HG02840 (cell line): ENCODE results near the gene AIFM3.

Source experiments
- ATAC-seq: cut with Tn5 transposase; IDR thresholded peaks from one replicate; pipeline ENCODE4 v1.9.1; 2021; ENCODE audit warnings: mild to moderate bottlenecking, moderate library complexity, moderate number of reproducible peaks; ENCODE audit not compliant: unreplicated experiment, low FRiP score

Gene AIFM3

DNA sequence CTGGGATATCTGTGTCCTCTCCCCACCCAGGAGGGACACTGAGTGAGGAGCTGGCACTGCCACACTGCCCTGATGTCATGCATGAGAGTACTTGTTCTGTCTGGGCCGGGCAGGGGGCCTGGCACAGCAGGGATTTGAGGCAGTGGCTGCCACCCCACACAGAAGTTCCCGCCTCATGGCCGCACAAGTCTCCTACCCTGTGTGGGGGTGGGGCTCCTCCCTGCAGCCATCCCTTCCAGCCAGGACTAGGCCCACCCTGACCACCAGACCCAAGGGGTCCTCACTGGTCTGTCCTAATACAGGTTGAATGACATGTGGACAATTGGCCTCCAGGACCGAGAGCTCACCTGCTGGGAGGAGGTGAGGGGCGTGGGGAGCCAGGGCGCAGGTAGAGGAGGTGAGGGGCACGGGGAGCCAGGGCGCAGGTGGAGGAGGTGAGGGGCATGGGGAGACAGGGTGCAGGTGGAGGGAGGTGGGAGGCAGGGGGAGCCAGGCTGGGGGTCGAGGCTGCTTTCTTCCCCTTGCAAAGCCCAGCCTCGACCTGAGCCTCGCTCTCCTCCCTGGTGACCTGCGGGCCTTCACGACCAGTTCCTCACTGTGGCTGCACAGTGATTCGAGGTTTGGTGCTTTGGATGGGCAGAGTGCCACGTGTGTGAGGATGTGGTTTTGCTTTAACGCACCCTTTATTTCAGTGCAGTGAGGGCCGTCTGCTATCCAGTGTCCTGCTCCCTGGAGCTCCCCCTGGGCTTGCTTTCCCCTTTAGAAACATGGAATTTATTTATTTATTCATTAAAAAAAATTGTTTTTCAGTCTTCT is 22.5 kb downstream of the AIFM3 start:
- ATAC-seq: no peak

DNA sequence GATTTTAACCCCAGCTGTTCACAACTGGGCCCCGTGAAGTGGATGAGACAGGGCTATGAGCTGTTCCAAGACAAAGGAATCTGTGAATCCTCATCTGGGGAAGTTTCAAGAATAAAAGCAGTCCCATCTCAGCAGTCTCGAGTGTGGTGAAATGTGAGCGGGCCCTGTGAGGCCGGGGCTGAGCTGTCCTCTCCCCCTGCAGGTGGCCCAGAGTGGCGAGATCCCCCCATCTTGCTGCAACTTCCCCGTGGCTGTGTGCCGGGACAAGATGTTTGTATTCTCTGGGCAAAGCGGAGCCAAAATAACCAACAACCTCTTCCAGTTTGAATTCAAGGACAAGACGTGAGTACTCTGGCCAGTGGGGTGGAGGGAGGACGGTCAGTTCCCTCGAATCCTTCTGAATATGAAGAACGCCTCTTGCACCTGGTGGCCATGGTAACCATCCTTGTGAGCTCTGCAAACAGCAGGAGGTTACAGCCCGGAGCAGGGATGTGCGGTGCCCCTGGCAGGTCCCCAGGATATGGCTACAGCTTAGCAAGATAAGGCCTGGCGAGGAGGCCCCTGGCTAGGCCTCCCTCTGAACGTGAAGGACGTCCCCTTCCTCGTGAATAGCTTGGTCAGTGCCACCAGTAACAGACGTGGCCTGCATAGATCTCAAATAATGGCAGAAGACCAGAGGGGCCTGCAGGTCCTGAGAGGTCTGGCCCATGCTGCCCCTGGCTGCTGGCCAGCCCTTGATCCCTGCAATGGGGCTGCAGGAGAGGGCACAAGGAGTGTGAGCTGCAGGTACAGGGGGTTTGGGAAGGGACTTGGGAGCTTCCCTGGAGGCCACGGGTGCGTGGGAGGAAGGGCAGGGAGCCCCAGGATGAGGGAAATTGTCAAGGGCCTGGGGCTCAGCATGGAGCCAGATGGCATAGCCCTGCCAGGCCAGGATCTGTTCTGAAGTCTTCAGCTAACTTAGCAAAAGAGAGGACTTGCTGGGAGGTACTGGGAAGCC is 23.4 kb downstream of the AIFM3 start:
- ATAC-seq: no peak

DNA sequence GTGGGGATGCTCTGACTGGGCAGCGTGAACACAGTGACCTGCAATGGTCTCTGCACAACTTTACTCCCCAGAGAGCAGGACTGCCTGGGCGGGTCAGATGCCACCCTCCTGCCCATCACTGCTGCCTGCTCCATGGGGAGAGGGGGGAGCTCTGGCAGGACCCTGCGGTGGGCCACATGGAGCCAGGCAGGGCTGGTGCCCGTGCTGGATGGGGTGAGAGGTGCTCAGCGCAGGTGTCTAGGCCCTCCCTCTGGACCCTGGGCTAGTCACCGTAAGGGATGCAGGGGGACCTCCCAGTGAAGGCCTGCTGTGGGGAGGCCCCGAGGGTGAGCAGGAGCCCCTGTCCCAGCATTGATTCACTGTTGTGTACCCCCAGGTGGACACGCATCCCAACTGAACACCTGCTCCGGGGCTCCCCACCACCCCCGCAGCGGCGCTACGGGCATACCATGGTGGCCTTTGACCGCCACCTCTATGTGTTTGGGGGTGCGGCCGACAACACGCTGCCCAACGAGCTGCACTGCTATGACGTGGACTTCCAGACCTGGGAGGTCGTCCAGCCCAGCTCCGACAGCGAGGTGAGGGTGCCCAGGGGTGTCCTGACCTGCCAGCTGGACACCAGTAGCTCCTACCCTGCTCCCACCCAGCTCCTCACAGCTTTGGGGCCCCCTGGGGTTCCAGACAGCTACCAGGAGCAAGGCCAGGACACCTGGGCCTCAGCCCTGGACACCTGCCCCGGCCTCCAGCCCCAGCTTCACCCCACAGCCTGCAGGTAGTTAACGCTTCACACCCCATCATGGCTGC is 24.4 kb downstream of the AIFM3 start:
- no peak for ATAC-seq

DNA sequence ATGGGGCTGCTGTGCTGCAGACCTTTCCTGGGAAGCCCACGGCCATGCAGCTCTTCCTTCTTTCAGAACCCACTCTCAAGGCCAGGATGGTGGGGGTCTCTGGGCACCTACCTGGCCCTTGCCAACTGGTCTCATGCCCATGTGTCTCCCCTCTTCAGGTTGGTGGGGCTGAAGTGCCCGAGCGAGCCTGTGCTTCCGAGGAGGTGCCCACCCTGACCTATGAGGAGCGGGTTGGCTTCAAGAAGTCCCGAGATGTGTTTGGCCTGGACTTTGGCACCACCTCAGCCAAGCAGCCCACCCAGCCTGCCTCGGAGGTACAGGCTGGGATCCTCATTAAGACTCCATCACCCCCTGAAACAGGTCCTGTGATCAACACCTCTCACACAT is 25.0 kb downstream of the AIFM3 start:
- ATAC-seq: no peak

DNA sequence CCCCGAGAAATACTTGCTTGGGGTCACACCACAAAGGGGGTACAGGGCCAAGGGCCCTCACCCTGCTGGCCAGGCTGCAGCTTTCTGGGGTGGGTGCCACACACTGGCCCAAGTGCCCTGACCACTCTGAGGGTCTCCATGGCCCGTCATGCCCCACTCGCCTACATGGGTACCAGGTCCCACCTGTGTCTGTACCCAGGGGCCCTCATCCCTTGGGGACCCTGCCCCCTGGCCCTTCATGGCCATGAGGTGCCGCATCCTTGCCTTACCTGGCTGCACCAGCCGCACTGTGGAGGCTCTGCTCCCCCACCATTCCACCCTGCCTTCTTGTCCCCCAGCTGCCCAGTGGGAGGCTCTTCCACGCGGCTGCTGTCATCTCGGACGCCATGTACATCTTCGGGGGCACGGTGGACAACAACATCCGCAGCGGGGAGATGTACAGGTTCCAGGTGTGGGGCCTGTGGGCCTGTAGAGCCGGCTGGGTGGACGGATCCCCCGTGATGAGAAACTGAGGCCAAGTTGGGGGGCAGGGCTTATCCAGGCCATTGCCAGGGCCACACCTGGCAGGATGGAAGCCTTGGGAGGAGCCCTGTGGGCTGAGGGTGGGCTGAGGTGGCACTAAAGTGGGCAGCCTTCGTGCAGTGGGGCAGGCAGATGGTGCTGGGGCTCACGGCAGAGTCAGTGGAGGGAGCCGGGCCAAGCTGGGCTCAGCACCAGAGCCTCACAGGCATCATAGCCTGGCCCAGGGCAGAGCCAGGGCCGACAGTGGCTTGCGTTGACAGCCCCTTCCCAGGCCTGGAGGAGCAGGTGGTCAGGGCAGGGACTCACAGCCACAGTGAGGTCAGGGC is 25.6 kb downstream of the AIFM3 start:
- no peak for ATAC-seq

DNA sequence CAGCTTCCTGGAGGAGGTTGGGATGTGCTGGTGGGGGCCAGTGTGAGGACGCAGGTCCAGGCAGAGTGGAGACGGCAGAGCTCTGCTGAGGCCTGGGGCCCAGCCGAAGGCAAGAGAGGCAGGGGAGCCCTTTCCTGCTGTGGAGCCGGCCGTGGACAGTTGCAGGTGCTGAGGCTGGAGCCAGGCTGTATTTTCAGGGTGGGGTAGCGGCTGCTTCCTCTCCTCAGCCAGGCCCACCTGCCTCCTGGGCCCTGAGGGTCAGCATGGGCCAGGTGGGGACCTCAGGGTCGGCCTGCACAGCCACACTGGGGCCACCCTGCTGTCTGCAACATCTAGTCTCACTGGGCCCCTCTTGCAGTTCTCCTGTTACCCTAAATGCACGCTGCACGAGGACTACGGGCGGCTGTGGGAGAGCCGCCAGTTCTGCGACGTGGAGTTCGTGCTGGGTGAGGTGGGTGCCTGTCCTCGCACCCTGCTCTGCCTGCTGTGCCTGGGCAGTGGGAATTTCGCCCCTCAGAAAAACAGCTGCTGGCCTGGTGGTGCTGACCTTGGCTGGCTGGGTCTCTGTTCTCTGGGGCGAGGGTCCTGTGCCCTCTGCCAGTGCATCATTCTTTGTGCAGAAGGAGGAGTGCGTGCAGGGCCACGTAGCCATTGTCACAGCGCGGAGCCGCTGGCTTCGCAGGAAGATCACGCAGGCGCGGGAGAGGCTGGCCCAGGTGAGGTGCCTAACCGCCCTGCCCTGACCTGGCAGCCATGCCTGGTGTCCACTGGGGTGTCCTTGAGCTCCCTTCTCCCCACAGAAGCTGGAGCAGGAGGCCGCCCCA is 26.5 kb downstream of the AIFM3 start:
- no peak for ATAC-seq

DNA sequence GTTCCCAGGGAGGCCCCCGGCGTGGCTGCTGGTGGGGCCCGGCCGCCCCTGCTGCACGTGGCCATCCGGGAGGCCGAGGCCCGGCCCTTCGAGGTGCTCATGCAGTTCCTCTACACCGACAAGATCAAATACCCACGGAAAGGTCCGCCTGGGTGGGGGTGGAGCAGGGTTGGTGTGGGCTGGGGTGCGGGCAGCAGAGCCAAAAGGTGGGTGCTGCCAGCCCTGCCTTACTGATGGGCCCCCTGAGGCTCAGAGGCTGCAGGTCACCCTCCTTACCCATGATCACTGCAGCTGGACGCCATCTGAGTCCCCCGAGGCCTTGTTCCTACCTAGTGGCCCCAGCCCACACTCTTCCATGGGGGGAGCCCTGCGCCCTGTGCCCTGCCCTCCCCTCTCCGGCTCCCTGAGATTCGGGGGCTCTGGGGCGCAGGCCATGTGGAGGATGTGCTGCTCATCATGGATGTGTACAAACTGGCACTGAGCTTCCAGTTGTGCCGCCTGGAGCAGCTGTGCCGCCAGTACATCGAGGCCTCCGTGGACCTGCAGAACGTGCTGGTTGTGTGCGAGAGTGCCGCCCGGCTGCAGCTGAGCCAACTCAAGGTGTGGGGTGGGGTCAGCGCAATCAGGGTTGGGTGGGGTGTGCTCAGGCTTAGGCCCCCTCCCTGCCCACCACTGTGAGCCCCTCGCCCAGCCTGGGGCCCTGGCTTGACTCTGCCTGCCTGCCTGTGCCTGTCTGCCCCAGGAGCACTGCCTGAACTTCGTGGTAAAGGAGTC is 27.3 kb downstream of the AIFM3 start:
- no peak for ATAC-seq

DNA sequence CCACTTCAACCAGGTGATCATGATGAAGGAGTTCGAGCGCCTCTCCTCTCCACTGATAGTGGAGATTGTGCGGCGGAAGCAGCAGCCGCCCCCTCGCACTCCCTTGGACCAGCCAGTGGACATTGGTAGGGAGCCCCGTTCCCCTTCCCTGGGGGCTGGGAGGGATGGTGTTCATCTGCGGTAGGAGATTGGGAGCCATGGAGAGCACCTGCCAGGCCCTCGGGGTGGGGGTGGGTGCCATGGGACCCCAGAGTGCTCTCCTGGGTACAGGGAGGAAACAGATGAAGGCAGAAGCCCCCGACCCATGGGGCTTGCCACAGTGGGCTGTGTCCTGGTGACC is 27.8 kb downstream of the AIFM3 start:
- ATAC-seq: no peak

DNA sequence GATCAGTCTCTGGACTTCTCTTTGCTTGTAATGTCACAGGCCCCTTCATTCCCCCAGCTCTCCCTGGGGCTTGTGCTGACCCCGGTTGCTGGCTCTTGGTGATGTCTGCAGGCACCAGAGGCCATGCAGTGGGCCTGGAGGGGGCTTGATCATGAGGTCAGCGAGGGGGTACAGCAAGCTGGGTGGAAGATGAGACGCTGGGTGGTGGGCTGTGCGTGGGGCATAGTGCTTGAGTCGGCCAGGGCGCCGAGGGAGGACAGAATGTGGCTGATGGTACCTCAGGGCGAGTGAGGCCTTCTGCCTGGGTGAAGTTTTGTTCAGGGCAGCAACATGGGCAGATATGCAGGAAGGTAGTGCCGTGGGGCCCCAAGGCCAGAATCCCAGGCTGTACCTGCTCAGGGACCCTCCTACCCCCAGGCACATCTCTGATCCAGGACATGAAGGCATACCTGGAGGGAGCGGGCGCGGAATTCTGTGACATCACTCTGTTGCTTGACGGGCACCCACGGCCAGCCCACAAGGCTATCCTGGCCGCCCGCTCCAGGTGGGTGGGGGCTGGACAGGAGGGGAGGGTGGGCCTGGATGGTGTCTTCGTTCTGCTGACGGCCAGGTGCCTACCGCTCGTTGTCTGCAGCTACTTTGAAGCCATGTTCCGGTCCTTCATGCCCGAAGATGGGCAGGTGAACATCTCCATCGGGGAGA is 28.4 kb downstream of the AIFM3 start:
- no peak for ATAC-seq

DNA sequence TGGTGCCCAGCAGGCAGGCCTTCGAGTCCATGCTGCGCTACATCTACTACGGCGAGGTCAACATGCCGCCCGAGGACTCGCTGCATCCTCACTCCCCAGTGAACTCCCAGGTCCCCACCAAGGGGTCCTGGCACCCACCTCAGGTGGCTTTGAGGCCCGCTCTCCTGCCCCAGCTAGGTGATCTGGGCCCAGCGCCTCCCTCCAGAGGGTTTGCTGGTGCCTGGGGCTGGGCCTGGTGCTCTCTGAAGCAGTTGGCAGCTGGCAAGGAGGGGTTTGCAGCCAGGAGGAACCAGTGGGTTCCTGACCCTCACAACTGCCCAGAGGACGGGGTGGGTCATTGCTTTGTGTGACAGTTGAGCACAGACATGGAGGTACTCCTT is 29.0 kb downstream of the AIFM3 start:
- no peak for ATAC-seq

DNA sequence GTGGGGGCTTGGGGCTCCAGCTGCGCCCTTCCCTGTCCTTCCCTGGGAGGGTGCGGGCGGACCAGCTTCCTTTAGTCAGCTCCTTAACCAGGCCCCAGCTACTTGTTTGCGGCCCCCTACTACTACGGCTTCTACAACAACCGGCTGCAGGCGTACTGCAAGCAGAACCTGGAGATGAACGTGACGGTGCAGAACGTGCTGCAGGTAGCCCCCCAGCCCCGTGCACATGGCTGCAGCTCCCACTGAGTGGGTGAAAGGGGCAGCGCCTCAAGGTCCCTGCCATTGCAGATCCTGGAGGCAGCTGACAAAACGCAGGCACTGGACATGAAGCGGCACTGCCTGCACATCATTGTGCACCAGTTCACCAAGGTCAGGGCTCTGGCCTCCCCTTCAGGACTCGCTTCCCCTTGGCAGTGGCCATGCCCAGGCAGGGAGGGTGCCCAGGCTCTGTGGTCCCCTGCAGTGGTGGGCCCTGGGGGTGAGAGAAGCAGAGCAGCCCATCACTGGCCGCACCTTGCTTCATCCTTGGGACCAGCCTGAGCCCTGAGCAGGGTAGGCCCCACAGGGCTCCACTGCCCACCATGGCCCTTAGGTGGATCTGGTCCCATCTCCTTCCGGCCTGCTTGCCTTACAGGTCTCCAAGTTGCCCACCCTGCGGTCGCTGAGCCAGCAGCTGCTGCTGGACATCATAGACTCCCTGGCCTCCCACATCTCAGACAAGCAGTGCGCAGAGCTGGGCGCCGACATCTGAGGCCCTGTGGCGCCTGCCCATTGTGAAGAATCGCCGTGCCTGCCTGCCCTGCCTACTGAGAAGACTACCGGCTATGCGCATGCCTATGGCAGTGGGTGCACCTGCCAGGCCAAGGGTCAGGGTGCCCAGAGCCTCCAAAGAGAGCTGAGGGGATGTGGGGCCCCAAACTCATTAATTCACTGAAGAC is 29.8 kb downstream of the AIFM3 start:
- ATAC-seq: no peak

DNA sequence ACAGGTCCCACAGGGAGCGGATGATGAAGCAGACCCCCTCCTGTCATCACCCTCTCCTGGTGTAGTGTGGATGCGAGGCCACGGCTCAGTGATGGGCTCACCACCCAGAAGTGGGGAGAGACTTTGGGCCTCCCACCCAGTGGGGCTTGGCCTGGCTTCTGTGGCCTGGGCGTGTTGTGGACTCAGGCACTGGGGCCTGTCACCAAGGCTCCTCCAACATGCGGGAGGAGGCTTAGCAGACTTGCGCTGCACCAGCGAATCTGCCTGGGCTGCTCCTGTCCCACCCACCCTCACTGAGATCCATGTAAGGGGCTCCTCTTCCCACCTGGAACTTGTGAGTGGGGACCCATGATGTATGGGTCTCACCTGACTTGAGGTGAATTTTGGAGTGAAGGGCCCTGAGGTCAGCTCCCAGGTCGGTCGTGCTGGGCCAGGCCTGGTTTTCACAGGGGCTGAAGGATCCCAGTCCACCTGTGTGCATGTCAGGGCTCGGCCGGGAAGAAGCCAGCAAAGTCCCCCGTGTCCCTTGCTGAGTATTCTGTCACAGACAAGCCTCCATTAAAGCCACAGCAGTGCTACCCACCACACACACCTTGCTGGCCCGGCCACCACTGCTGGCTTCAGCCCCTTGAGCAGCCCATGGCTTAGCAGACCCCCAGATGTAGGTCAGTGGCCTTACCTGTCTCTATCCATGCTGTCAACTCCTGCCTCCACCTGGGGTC is 30.6 kb downstream of the AIFM3 start:
- ATAC-seq: no peak

DNA sequence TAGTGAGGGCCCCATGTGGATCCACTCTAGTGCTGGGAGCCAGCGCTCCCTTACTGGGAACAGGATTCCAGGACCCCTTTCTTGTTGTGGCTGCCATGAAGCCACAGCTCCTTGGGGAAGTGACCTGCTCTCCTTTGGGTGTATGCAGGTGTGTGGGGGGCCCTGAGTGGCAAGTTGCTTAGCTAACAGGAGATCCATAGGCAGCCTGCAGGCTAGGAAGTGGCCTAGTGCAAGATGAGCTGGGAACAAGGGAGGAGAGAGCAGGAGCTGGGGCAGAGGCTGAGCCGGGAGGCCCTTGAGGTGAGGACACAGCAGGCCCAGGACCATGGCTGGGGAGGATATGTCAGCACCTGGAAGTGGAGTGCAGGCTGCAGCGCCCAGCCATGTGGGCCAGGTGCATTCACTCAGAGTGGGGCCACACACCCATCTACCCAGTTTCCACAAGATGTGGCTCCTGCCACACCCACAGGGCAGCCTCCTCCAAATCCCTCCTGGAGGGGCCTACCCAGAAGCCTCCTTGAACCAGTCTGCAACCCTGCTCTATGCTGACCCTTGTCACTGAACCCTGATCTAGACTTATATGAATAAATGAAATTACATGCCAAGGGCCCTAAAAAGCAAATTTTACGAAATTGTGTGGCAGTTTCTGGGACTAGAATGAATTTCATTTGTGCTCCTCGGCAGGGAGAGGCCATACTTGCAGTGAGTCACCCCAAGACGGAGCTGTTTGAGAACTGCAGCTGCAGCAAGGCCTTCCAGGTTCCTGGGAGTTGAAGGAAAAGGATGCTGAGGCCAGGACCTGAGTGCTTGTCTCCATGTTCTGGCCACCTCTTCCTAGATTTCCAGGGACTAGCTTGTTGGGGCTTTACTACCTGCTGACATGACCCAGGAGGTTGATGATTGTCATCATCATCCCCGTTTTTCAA is 31.6 kb downstream of the AIFM3 start:
- ATAC-seq: no peak

DNA sequence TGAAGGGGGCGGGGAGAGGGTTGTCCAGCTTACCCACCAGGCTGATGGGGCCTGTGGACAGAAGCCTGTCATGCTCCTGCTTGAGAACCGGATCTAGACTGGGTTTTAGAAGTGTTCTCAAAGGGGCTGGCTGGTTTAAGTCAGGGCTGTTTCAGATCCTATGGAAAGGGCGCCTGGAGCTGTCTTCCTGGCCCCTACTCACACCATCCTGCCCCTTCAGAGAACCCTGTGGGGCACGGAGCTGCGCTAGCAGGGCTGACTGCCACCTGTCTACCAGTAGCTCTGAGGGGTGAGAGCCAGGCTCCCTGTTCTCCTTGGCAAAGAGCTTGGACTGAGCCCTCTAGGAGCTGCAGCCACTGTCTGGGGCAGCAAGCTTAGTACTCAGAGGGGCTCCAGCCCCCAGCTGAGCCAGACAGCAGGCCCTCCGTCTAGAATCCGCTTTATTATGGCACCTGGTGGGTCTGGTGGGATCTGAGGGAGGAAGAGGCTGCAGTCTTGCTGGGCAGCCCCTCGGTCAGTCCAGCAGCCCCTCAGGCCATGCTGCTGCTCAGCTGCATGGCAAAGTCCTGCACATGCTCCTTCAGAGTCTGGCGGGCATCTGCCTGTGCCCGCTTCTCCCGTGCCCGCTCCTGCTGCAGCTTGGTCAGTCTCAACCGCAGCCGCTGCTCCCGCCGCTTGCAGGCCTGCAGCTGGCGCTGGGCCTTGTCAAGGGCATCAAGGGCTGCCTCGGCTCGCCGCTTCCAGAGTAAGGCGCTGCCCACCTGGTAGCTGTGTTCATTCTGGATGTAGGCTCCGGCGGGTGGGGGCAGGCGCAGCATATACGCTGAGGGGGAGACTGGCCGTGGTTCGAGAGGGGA is 32.5 kb downstream of the AIFM3 start:
- ATAC-seq: no peak
